PC-3 (cell line): ENCODE data around the gene TACO1.

Experiments used
- CTCF ChIP-seq: fragments of 300-600 bp; sonication (generic); conservative IDR thresholded peaks from 2 replicates; pipeline ENCODE4 v1.5.1; 2017; ENCODE audit warnings: antibody characterized with exemption, low read depth, mild to moderate bottlenecking, low read length
- EZH2 ChIP-seq: fragments of 300-600 bp; sonication (generic); IDR thresholded peaks from one replicate; pipeline ENCODE4 v1.6.1; 2017; ENCODE audit warnings: antibody characterized with exemption, mild to moderate bottlenecking, low read length; ENCODE audit not compliant: unreplicated experiment
- EZH2phosphoT487 ChIP-seq: fragments of 300-600 bp; sonication (generic); IDR thresholded peaks from 2 replicates; pipeline ENCODE4 v1.6.1; 2018; ENCODE audit warnings: mild to moderate bottlenecking, antibody characterized with exemption, low read length, borderline replicate concordance

DNA sequence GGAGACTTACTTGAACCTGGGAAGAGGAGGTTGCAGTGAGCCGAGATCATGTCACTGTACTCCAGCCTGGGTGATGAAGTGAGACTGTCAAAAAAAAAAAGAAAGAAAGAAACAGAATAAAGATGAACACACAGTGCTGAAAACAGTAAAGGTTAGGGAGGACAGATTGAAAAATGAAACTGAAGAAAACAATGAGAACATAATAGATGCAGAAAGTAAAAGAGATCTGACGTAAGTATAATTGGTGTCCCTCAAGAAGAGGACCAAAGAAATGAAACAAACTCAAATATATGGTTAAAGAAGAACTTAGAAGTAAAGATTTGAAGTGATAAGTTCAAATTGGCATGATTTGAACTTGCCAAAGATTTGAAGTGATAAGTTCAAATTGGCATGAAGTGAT is 43.3 kb upstream of the TACO1 start:
- TF ChIP-seq EZH2 (no peak), CTCF (no peak), EZH2phosphoT487 (no peak)
